HepG2 (cell line): ENCODE results near the gene OR2B2. TPM values are rescaled to one million over a fixed set of nuclear protein-coding genes. Genes with fewer than 3 reads are reported as not detected.

Experiments
- CAMTA2 ChIP-seq: sonication (generic); formaldehyde crosslinking; IDR thresholded peaks from 2 replicates; pipeline ENCODE4 v1.4.0; 2020; ENCODE audit warnings: mild to moderate bottlenecking, missing genetic modification reagents, borderline replicate concordance
- E2F5 ChIP-seq: sonication (generic); formaldehyde crosslinking; conservative IDR thresholded peaks from 2 replicates; pipeline ENCODE4 v1.4.0; 2020; ENCODE audit warnings: missing genetic modification reagents
- EED ChIP-seq: sonication (generic); formaldehyde crosslinking; IDR thresholded peaks from 2 replicates; pipeline ENCODE4 v1.5.0; 2020; ENCODE audit warnings: mild to moderate bottlenecking, missing genetic modification reagents
- SAFB2 ChIP-seq: sonication (generic); formaldehyde crosslinking; IDR thresholded peaks from 2 replicates; pipeline ENCODE4 v1.5.1; 2020; ENCODE audit warnings: missing genetic modification reagents, low read depth, mild to moderate bottlenecking, borderline replicate concordance
- SATB2 ChIP-seq: sonication (generic); formaldehyde crosslinking; IDR thresholded peaks from 2 replicates; pipeline ENCODE4 v1.5.0; 2020; ENCODE audit warnings: missing genetic modification reagents
- SKIL ChIP-seq: sonication (generic); formaldehyde crosslinking; IDR thresholded peaks from 2 replicates; pipeline ENCODE4 v1.8.0; 2022; ENCODE audit warnings: missing genetic modification reagents, mild to moderate bottlenecking, moderate library complexity, borderline replicate concordance
- SMAD9 ChIP-seq: sonication (generic); formaldehyde crosslinking; IDR thresholded peaks from 2 replicates; pipeline ENCODE4 v1.5.1; 2020; ENCODE audit warnings: mild to moderate bottlenecking, missing genetic modification reagents
- SOX6 ChIP-seq, 2 experiments: fragments of 450-650 bp in 1 of 2; sonication (generic) in 1 of 2; formaldehyde crosslinking in 1 of 2; IDR thresholded peaks; 2 replicates each; pipeline versions ENCODE4 v1.4.0 to v1.6.1; 2017 to 2020; ENCODE audit warnings: antibody characterized with exemption in 1 of 2, mild to moderate bottlenecking in 1 of 2, missing genetic modification reagents in 1 of 2
- SP4 ChIP-seq: sonication (generic); formaldehyde crosslinking; IDR thresholded peaks from 2 replicates; pipeline ENCODE4 v1.8.1; 2023; ENCODE audit warnings: mild to moderate bottlenecking, missing genetic modification reagents
- SP5 ChIP-seq: IDR thresholded peaks from 2 replicates; pipeline ENCODE4 v1.6.1; 2016; ENCODE audit warnings: low read depth, borderline replicate concordance
- TP53 ChIP-seq: sonication (generic); formaldehyde crosslinking; conservative IDR thresholded peaks from 2 replicates; pipeline ENCODE4 v1.4.0; 2020; ENCODE audit warnings: missing genetic modification reagents
- WIZ ChIP-seq: sonication (generic); formaldehyde crosslinking; IDR thresholded peaks from 2 replicates; pipeline ENCODE4 v1.5.1; 2020; ENCODE audit warnings: mild to moderate bottlenecking, missing genetic modification reagents
- ZBTB38 ChIP-seq: sonication (generic); formaldehyde crosslinking; IDR thresholded peaks from 2 replicates; pipeline ENCODE4 v1.5.1; 2020; ENCODE audit warnings: mild to moderate bottlenecking, missing genetic modification reagents
- ZFP37 ChIP-seq: sonication (generic); formaldehyde crosslinking; IDR thresholded peaks from 2 replicates; pipeline ENCODE4 v1.4.0; 2020; ENCODE audit warnings: missing genetic modification reagents, borderline replicate concordance
- ZNF17 ChIP-seq: sonication (generic); formaldehyde crosslinking; IDR thresholded peaks from 2 replicates; pipeline ENCODE4 v1.5.0; 2020; ENCODE audit warnings: mild to moderate bottlenecking, missing genetic modification reagents
- ZNF354B ChIP-seq: sonication (generic); formaldehyde crosslinking; IDR thresholded peaks from 2 replicates; pipeline ENCODE4 v1.8.0; 2022; ENCODE audit warnings: mild to moderate bottlenecking, missing genetic modification reagents
- ZNF382 ChIP-seq: sonication (generic); formaldehyde crosslinking; IDR thresholded peaks from 2 replicates; pipeline ENCODE4 v1.5.0; 2020; ENCODE audit warnings: missing genetic modification reagents, mild to moderate bottlenecking, borderline replicate concordance
- ZNF451 ChIP-seq: sonication (generic); formaldehyde crosslinking; IDR thresholded peaks from 2 replicates; pipeline ENCODE4 v1.5.0; 2020; ENCODE audit warnings: mild to moderate bottlenecking, missing genetic modification reagents
- ZNF547 ChIP-seq: sonication (generic); formaldehyde crosslinking; IDR thresholded peaks from 2 replicates; pipeline ENCODE4 v1.5.1; 2020; ENCODE audit warnings: mild to moderate bottlenecking, missing genetic modification reagents
- ZNF572 ChIP-seq: sonication (generic); formaldehyde crosslinking; IDR thresholded peaks from 2 replicates; pipeline ENCODE4 v1.5.1; 2020; ENCODE audit warnings: mild to moderate bottlenecking, missing genetic modification reagents
- ZNF639 ChIP-seq: conservative IDR thresholded peaks from 2 replicates; pipeline ENCODE4 v1.6.1; 2018; ENCODE audit warnings: missing genetic modification reagents
- ZNF746 ChIP-seq: sonication (generic); formaldehyde crosslinking; IDR thresholded peaks from 2 replicates; pipeline ENCODE4 v1.8.0; 2022; ENCODE audit warnings: mild to moderate bottlenecking, missing genetic modification reagents
- ZSCAN20 ChIP-seq: sonication (generic); formaldehyde crosslinking; IDR thresholded peaks from 2 replicates; pipeline ENCODE4 v1.4.0; 2020; ENCODE audit warnings: missing genetic modification reagents, mild to moderate bottlenecking, borderline replicate concordance
- polyA plus RNA-seq, 8 experiments: library from polyadenylated mRNA; depleted of rRNA in 3 of 8; stranded (reverse) in 7 of 8; unstranded in 1 of 8; fragments of >200 nt; fragmentation: Illumina TruSeq in 4 of 8; extraction: Trizol in 4 of 8; gene quantifications; 2 replicates each; pipeline versions ENCODE4 v1.2.1 to v1.2.3, GENCODE V29; 2011 to 2016; ENCODE audit warnings: low read depth in 4 of 8, missing spikeins in 1 of 8, mixed read lengths in 1 of 8; ENCODE audit not compliant: insufficient read depth in 1 of 8
- total RNA-seq, 5 experiments: library from RNA; depleted of rRNA; stranded (reverse); fragments of >200 nt; fragmentation: Illumina TruSeq; extraction: Trizol; gene quantifications; 2 replicates each; pipeline ENCODE4 v1.2.3, GENCODE V29; 2016; ENCODE audit warnings: low read depth in 1 of 5

The OR2B2 gene
- total and polyA plus RNA-seq, 2 of the 13 experiments (the other 11 are each of a cell fraction or from before 2014, with no cell fraction given): not detected

GRCh38 chr6:27893836-27894807 lies 18.1 kb downstream of the OR2B2 start (continued):
- TF ChIP-seq TP53 (CRISPR knock-in tag) (no peak), CAMTA2 (no peak), E2F5 (CRISPR knock-in tag) (peak; percentile 97), ZNF451 (0 out of 2 replicates have a peak, but pooled peaks have one; percentile 41), SP4 (CRISPR knock-in tag) (no peak; the same call in none of the 2 replicates), SMAD9 (CRISPR knock-in tag) (no peak), ZBTB38 (CRISPR knock-in tag) (no peak), ZFP37 (no peak), ZNF746 (CRISPR knock-in tag) (no peak), WIZ (no peak), EED (CRISPR knock-in tag) (no peak), ZNF547 (CRISPR knock-in tag) (no peak), ZNF382 (CRISPR knock-in tag) (no peak), SP5 (no peak), SATB2 (CRISPR knock-in tag) (peak; percentile 66; the same call in 1 of the 2 replicates), SAFB2 (0 out of 2 replicates have a peak, but pooled peaks have one; percentile 17), SOX6 (IDR thresholded peaks at IDR 0.05) (no peak), SOX6 (CRISPR knock-in tag; IDR thresholded peaks at IDR 0.05) (peak; percentile 23; the same call in 1 of the 2 replicates), ZNF572 (CRISPR knock-in tag) (no peak), ZNF639 (CRISPR knock-in tag) (no peak; the same call in 1 of the 2 replicates), SKIL (CRISPR knock-in tag) (peak; percentile 70), ZSCAN20 (CRISPR knock-in tag) (peak; percentile 60; the same call in 1 of the 2 replicates), ZNF354B (peak; percentile 13; the same call in 1 of the 2 replicates), ZNF17 (no peak; the same call in 1 of the 2 replicates)
